KMS-11 (cell line): ENCODE measurements around the gene CDC45.

Experiments
- H2AFZ ChIP-seq: fragments of 200-600 bp; sonication (generic); 2 replicates; pipeline ENCODE4 v1.6.1; 2016; ENCODE audit warnings: antibody characterized with exemption, mixed run types, low read depth
- H3K27ac ChIP-seq: fragments of 200-600 bp; sonication (generic); 2 replicates; pipeline ENCODE4 v1.6.1; 2016; ENCODE audit warnings: mild to moderate bottlenecking, mixed run types
- H3K27me3 ChIP-seq: fragments of 200-600 bp; sonication (generic); 2 replicates; pipeline ENCODE4 v1.6.1; 2017; ENCODE audit warnings: mild to moderate bottlenecking, low read depth, mixed run types, moderate library complexity; ENCODE audit not compliant: insufficient read depth
- H3K36me3 ChIP-seq: fragments of 200-600 bp; sonication (generic); 2 replicates; pipeline ENCODE4 v1.6.1; 2017; ENCODE audit warnings: mild to moderate bottlenecking, mixed run types; ENCODE audit not compliant: insufficient read depth
- H3K4me1 ChIP-seq: fragments of 200-600 bp; sonication (generic); 2 replicates; pipeline ENCODE4 v1.6.1; 2016; ENCODE audit warnings: mild to moderate bottlenecking, low read depth, mixed run types; ENCODE audit not compliant: poor library complexity, severe bottlenecking
- H3K4me2 ChIP-seq: fragments of 200-600 bp; sonication (generic); 2 replicates; pipeline ENCODE4 v1.7.0; 2016; ENCODE audit warnings: mild to moderate bottlenecking, mixed run types
- H3K4me3 ChIP-seq: fragments of 200-600 bp; sonication (generic); IDR thresholded peaks from 2 replicates; pipeline ENCODE4 v1.6.1; 2017; ENCODE audit warnings: low read depth, low read length, mixed read lengths; ENCODE audit not compliant: insufficient read depth
- H3K79me2 ChIP-seq: fragments of 200-600 bp; sonication (generic); 2 replicates; pipeline ENCODE4 v1.6.1; 2016; ENCODE audit warnings: low read depth, mixed run types; ENCODE audit not compliant: insufficient read depth
- H3K9ac ChIP-seq: fragments of 200-600 bp; sonication (generic); 2 replicates; pipeline ENCODE4 v1.6.1; 2016; ENCODE audit warnings: mild to moderate bottlenecking, mixed run types
- H4K20me1 ChIP-seq: fragments of 200-600 bp; sonication (generic); 2 replicates; pipeline ENCODE4 v1.6.1; 2016; ENCODE audit warnings: mild to moderate bottlenecking, mixed run types; ENCODE audit not compliant: insufficient read depth
- TF ChIP-seq, protein P1 (sequence below): fragments of 200-600 bp; sonication (generic); conservative IDR thresholded peaks from 2 replicates; pipeline ENCODE4 v1.6.1; 2017; ENCODE audit warnings: low read depth, mild to moderate bottlenecking, antibody characterized with exemption, low read length, moderate library complexity, mixed read lengths

The CDC45 gene

DNA sequence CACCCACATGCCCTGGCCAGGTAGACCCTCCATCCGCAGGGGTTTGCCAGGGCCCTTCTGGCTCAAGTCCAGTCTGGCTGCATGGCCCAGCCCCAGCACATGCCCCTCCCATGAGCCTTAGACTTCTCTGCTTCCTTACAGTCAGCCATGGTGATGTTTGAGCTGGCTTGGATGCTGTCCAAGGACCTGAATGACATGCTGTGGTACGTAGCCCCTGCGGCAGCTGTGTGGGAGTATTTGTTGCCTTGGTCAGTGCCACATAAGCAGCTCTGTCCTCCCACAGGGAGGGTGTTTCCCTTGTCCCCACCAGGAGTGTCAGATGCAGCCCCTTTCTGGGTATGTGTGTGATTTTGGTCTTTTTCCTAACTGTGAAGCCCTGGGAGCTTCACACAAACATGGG, 17.5 kb downstream of the CDC45 start:
- Histone ChIP-seq H3K79me2 (no peaks in the 10 kb centered on the region), H2AFZ (no peak overlapping the region), H3K36me3 (peaks cover 5% of the 10 kb centered on the region; the same call in 1 of the 2 replicates), H3K27me3 (no peaks in the 10 kb centered on the region), H3K9ac (no peak overlapping the region), H3K27ac (no peak overlapping the region), H4K20me1 (no peaks in the 10 kb centered on the region), H3K4me2 (no peak overlapping the region), H3K4me3 (no peak overlapping the region), H3K4me1 (no peaks in the 10 kb centered on the region)
- TF ChIP-seq, protein P1, sequence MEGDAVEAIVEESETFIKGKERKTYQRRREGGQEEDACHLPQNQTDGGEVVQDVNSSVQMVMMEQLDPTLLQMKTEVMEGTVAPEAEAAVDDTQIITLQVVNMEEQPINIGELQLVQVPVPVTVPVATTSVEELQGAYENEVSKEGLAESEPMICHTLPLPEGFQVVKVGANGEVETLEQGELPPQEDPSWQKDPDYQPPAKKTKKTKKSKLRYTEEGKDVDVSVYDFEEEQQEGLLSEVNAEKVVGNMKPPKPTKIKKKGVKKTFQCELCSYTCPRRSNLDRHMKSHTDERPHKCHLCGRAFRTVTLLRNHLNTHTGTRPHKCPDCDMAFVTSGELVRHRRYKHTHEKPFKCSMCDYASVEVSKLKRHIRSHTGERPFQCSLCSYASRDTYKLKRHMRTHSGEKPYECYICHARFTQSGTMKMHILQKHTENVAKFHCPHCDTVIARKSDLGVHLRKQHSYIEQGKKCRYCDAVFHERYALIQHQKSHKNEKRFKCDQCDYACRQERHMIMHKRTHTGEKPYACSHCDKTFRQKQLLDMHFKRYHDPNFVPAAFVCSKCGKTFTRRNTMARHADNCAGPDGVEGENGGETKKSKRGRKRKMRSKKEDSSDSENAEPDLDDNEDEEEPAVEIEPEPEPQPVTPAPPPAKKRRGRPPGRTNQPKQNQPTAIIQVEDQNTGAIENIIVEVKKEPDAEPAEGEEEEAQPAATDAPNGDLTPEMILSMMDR = no peak

DNA sequence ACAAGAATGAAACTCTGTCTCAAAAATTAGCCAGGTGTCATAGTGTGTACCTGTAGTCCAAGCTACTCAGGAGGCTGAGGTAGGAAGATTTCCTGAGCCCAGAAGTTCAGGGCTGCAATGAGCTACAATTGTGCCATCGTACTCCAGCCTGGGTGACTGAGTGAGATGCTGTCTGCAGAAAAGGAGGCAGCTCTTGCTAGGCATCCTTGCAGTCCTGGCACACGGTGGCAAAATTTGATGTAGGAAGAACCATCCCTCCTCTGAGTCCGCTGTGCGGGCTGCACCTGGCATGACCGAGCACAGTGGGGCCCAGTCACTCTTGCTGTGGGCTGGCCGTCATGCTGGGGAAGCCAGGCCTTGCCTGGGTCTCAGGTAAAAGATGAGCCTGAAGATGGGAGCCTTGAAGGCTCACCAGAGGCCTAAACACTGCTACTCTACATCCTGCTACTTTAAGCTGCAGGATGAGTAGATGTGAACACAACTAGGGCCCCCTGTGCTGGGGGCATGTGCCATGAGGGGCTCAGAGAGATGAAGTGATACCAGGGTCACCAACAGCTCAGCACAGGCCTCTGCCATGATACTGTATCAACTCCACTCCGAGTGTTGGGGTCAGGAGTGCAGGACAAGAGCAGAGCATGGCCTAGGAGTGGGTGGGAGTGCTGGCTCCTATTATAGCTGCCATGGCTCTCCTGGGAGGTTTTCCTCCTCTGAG, 18.6 kb downstream of the CDC45 start:
- no peaks in the 10 kb centered on the region; the same call in 1 of the 2 replicates for H3K36me3 ChIP-seq
- no peak overlapping the region for H3K27ac ChIP-seq
- no peak overlapping the region for H3K9ac ChIP-seq
- no peak overlapping the region for H2AFZ ChIP-seq
- H4K20me1 ChIP-seq = no peaks in the 10 kb centered on the region
- H3K4me3 ChIP-seq = no peak overlapping the region
- TF ChIP-seq, protein P1 = no peak
- H3K27me3 ChIP-seq = no peaks in the 10 kb centered on the region
- H3K4me2 ChIP-seq = no peak overlapping the region
- no peaks in the 10 kb centered on the region for H3K79me2 ChIP-seq
- H3K4me1 ChIP-seq = no peaks in the 10 kb centered on the region

DNA sequence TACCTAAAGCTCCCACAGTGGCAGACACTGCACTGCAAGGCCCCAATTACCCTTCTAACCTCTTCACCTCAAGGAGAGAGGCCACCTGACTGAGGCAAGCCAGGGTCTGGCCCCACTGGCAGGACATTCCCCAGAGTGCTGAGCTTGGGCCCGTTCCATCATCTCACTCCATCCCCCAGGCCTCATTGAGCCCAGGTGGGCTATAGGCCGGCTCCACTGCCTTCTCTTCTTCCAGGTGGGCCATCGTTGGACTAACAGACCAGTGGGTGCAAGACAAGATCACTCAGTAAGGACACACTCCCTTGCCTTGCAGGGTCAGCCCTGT, 19.1 kb downstream of the CDC45 start:
- Histone ChIP-seq H3K4me1 (no peaks in the 10 kb centered on the region), H3K27ac (no peak overlapping the region), H3K27me3 (no peaks in the 10 kb centered on the region), H3K4me3 (no peak overlapping the region), H2AFZ (no peak overlapping the region), H3K36me3 (no peaks in the 10 kb centered on the region; the same call in 1 of the 2 replicates), H3K79me2 (no peaks in the 10 kb centered on the region), H3K9ac (no peak overlapping the region), H3K4me2 (no peak overlapping the region), H4K20me1 (no peaks in the 10 kb centered on the region)
- TF ChIP-seq, protein P1 = no peak

DNA sequence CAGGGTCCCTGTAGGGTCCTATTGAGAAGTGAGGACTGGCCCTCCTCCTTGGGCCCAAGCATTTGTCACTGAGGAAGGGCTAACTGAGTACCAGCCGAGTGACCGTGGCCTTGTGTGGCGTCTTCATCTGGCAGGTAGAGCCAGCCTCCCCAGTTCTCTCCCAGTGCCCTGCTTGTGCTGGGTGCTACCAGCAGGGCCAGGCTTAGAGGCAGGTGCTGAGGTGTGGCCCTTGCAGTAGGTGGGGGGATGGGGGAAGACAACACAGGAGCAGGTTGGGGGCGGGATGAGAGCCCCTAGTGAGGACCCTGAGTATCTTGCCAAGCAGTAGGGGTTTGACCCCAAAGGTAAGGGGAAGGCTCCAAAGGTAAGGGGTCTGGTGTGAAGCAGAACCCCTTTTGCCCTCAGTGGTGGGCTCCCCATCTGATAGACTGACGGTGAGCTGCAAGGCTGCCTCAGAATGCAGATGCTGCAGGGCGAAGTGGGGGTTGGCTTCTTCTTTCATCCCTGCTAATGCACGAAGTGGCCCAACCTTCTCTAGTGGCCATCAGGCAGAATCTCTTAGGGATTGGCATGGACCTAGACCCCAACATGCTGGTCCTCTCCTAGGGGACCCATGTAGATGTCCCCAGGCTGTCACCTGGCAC, 19.6 kb downstream of the CDC45 start:
- Histone ChIP-seq H3K36me3 (no peaks in the 10 kb centered on the region; the same call in 1 of the 2 replicates), H3K4me2 (no peak overlapping the region), H3K9ac (no peak overlapping the region), H3K79me2 (no peaks in the 10 kb centered on the region), H3K27ac (no peak overlapping the region), H3K27me3 (no peaks in the 10 kb centered on the region), H2AFZ (no peak overlapping the region), H3K4me3 (no peak overlapping the region), H4K20me1 (no peaks in the 10 kb centered on the region), H3K4me1 (no peaks in the 10 kb centered on the region)
- TF ChIP-seq, protein P1 = no peak
